Mucosa of gallbladder (tissue), 1 donor: ENCODE data around the gene ARHGAP22. TPM values are rescaled to one million over a fixed set of nuclear protein-coding genes. Genes with fewer than 3 reads are reported as not detected.

Experiments
- DNase-seq: peaks from one replicate; pipeline ENCODE4 v3.0.0-alpha.2; 2020; ENCODE audit warnings: low spot score
- total RNA-seq: library from RNA; stranded (reverse); gene quantifications from one replicate; pipeline ENCODE4 v1.2.1, GENCODE V29; 2021
- donor health status: DM: no; HTN: no; CAD: no.

Gene ARHGAP22
- total RNA-seq, 1 donor from 2014 or later: 8.8 TPM

DNA sequence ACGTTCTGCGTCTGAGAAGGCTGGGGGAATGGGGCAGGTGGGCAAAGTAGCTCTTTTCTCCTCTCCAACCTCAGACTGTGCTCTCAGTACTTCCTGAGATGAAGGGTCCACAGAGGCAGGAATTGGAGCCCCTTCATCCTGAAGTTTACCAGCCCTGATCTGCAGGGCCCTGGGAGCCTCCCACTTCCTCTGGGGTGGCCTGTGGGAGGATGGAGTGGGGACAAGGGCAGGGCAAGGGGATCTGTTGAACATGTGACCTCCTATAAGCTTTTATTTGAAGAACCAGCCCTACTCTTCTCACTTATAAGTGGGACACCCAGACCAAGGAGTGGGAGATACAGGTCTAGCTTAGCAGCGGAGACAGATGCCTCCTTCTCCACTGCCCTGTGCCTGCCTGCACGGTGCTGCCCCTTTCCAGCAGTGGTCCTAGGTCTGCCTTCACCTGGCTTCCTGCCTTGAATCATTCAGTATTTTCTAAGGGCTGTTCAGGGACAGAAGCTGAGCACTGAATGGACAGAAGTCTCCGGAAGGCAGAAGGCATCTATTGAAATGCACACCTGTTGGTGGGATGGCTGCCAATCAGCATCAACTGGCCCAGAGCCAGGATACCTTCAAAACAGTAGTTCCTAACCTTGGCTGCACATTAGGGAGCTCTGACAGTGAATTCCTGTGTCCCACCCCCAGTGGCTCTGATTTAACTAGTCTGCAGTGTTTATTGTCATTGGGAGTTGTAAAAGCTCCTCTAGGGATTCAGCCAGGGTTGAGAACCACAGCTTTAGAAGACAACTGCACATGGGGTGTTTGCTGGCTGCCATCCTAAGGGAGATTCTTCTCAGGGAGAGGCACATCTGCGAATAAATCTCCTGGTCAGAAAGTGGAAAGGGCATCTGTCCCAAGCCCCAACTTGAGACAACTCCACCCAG, 2.7 kb upstream of the ARHGAP22 start:
- DNase-seq: peak; percentile 9

DNA sequence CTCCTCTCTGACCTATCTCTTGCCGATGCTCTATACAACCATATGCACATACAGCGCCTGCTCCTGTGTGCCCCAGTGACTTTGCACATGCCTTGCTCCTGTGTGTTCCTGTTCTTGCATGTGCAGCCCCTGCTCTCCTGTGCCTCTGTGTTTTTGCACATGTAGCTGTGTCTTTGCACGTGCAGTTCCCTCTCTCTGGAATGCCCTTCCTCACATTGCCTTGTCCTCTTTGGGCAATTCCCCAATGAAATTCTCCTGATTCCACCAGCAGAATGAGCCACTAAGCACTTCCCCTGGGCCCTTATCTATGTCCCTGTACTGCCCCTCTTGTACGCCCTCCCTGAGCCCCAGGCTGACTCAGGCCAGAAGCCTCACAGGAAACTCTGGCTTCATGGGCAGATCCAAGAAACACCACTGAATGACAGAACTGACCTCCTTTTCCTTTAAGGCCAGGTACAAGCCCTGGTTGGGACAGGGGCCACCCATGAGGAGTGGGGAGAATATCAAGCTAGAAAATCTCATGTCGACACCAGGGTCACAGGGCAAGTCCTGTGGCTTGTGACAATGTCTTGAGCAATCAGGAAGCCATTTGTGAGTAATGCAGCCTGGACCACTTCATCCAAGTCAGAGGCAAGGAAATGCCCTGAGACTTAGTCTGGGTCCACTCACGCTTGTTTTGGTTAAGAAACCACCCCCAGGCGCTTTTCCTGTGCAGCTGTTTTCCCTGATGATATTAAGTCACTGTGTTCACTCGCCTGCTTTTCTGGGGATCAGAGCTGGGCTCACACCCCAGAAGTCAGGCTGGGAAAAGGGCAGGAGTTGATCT, 1.9 kb upstream of the ARHGAP22 start:
- DNase-seq: peak; percentile 37

DNA sequence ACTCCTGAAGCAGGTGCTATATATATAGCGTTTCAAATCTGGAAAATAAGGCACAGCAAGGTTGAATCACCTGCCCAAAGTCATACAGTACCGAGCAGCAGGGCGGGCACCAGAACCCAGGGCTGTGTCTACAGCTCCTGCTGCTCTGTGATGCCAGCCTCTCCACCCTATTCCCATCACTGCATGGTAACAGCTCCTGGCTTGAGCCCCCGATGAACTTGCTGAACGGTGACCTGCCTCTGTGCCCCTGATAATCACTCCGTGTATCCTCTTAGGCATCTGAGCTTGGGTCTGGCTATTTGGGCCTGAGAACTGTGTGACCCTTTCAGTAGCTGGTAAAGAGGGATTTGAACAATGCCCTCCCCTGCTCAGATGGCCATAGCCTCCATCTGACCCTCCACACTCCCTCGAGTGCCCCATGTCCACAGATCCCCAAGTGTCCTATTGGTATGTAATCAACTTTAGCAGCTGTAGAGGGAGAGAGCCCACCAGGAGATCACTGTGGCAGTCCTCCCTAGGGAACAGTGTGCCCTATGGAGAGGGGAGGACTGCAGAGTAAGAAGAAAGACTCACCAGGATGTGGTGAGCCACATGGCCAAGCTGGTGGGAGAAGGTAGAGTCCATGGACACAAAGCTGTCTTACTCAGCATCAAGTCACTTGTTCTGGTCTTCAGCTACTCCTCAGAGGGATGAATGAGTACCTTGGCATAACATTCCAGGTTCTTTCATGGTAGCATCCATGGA, 1.1 kb upstream of the ARHGAP22 start:
- DNase-seq: peak; percentile 6

DNA sequence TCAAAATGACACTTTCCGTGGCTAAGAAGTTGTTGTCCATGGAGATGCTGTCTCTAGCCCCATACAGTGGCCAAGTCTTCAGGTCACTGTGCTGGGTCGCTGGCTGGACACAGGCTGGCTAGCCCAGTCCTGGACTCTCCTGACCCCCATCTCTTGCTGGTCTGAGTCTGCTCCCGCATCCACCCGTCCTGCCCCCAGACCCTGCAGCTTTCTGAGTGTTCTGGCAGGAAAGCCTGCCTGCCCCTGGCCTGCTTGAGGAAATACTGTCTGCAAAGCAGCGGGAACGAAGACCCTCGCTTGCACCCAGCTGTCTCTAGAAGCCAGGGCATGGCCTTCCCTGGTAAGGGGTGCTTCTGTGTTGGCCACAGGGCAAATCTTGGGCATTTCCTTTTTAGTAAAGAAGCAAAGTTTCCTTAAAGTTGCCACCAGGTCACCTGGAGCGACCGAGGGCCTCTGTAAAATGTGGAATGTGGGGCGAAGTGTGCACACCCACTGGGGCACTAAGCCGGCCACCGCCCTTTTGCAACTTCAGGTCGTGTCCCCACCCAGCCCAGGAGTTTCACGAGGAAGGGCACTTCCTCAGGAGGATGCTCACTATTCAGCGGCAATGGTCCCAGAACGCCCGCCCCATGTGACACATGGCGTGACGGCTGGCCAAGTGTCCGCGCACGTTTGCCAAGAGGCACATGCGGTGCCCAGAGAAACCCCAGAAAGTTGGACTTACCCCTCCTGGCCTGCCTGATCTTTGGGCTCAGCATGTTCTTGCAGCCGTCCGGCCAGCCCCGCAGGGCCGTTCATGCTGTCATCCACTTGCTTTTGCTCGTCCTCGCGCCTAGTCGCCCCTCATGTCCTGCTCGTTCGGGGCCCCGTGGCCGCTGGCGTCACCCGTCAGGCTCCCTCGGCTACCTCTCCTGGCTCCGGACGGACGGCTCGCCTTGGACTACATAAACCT, 558 bp downstream of the ARHGAP22 start:
- no peak for DNase-seq

DNA sequence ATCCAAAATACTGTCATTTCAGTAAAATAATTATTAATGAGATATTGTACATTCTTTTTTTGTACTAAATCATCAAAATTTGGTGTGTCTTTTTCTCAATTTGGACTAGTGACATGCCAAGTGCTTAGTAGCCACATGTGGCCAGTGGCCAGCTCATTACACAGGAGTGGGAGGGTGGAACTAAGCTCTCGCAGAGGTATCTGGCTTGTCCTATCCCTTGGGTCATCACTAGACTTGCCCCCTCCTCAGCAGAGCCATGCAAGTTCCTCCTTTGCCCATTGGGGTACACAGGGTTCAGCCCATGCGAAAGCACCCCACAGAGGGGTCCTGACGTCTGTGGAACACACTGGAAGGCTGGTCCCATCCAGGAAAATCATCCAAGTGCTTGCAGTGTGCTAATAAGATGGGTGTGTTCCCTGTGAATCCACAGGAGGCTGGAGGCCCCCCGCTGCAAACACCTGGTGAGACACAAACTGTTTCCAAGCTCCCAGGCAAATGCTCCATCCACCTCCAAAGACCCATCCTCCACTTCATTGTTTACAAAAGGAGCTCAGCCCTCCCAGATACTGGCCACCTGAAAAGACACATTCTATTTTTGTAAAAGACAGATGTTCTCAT, 1.3 kb downstream of the ARHGAP22 start:
- peak; percentile 4 for DNase-seq

DNA sequence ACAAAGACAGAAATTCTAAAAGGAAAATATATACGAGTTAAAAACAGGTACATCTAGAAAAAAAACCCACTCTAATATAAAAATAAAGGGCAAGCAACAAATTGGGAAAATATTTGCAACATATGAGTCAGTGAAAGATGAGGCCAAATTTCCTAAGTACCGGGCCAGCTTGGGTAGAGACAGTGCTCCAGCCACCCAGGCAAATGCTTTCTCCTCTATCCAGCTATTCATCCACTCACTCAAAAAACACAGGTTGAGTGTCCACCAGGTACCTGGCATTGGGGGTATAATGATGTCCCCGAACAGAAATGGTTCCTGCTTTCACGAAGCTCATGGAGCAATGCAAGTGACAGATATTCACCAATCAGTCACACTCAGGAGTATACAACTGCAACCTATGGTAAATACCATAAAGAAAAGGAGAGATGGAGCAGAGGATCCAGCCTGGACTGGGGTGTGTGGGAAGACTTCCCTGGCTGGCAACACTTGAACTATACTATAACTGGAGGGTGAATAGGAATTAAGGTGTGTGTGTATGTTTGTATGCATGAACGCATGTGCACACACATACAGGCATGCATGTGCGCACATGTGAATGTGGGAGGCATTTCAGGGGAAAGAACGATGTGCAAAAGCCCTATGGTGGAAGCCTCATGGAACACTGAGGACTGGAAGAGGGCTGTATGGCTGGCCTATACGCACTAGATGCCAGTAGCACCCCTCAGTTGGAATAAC, 2.3 kb downstream of the ARHGAP22 start:
- DNase-seq: no peak

DNA sequence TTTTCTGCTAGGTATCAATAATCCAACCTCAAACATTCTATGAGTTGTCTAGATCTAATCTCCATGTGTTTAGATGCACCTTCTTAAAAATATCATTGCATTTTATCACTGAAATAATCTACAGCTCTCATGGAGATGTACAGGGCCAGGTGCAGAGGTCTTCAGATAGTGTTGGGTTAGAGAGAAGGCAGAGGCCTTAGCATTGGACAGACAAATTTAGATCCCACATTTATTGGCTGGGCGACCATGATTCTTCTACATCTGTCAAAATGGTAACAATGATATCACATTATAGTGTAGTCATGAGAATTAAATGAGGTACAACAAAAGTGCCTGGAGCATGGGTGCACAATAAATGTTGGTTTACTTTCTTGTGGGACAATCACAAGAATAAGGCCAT, 3.1 kb downstream of the ARHGAP22 start:
- peak; percentile 6 for DNase-seq

DNA sequence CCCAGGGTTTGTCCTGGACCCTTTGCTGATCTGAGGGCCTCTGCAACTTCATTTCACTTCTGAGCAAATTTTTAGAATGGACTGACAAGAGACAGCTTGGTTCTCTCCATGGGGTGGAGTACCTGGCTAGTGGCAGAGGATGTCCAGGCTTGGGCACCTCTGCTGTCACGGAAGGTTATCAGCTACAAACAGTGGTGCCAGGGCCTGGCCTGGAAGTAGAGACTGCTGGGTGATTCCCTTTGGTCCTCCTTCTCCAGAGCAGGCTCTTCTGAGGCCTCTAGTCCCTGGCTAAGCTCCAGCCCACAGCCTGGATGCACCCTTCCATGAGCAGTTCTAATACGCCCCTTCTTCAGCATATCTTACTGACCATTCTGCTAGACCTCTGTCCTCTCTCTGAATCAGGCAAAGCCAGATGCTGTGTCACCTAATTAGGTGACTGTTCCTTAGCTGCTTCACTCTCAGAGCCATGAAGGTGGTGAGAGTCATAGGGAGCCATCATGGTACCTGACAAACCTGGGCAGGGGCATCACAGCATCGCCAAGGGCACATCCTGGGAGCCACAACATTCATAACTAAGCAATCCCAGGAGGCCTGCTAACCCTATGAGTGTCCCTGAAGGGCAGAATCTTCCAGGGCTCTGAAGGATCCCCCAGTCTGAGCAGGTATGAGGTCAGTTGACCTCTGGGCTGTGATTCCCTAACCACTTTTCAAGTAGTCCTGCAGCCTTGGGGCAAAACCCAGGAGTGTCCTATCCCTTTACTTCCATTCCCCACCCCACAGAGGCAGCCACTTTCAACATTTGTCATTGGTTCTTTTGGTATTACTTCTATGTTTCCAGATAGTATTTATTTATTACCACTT, 4.0 kb downstream of the ARHGAP22 start:
- no peak for DNase-seq

DNA sequence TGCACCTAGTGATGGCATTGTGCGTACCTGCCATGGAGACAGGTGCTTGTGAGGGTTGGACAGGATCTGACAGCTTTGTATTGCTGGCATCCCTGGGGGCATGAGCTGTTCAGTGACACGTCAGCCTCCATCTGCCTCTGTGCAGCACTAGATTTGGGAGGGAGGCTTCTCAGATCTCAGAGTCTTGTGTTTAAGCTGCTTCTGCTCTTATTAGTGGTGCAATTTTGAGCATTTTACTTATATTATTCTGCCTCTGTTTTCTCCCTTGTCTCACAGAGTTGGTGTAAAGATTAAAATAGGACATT, 5.1 kb downstream of the ARHGAP22 start:
- no peak for DNase-seq

DNA sequence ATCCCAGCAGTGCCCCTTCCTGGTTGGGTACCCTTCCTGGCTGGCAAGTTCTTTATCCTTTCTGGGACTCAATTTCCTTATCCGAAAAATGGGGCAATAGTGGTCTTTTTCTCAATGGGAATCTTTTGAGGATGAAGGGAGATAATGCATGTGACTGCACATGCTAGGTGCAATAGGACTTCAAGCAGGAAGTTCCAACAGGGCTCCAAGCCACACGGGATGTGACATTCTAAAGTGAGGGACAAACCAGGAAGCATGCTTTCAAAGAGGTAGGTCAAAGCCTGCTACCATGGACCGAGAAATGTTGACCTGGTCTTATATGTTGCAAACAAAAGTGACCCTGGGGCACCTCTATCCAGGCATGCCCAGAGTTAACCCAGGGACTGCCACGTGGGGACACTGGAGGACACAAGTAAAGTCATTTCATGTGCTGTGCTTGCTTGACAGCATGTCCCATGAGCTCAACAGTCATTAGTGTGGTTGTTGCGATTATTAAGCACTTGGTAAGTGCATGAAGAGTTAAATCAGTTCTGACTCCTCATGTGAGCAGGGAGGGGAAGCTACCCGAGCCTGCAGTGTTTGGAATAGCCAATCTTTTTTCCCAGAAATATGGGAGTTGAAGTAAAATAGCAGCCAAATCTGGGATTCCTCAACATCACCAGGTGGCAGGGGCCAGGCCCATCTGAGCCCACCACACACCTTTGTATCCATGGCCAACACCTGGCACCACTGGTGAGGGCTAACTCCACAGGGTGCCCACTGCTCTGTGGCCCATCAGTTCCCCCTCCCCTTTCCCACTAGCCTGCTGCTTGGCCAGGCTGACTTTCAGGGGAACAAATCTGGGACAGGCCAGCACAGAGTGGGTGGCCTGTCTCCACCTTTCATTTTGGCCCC, 5.7 kb downstream of the ARHGAP22 start:
- no peak for DNase-seq

DNA sequence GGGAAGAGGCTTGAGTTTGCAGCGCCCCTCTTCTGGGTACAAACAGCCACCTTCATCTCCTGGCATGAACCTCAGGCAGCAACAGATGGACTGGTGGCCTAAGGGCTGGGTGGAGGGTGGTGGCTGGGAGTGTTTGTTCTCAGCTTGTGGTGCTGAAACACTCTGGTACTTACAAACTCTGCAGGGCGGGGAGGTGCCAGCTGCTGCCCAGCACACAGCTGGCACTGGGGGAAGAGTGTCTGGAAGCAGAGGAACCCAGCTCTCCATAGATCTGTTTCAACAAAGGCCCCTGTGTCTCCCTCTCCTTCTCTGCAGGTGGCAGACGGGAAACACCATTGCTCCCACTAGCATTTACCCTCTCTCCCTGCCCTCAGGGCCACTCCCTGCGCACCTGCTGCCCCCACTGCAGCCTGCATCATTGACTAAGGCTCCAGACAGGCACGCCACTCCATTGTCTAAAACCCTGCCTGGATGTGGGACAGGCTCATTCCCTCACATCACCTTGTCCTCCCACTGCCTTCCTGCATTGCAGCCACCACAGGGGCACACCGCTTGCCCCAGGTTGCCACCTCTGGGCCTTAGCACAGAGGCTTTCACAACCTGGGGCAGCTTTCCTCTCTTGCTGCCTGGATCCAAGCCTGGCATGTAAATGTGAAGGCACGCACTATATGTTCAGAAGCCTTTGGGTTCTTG, 6.5 kb downstream of the ARHGAP22 start:
- no peak for DNase-seq

DNA sequence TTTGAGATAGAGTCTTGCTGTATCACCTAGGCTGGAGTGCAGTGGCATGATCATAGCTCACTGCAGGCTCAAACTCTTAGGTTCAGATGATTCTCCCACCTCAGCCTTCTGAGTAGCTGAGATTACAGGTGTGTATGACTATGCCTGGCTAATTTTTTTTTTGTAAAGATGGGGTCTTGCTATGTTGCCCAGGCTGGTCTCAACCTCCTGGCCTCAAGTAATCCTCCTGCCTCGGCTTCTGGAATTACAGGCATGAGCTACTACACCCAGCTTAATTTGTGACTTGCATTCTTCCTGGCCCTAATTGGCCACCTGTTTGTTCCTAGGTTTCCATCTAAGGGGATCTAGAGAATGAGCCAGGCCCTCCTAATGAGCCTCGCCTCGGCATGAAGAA, 9.3 kb downstream of the ARHGAP22 start:
- DNase-seq: no peak

DNA sequence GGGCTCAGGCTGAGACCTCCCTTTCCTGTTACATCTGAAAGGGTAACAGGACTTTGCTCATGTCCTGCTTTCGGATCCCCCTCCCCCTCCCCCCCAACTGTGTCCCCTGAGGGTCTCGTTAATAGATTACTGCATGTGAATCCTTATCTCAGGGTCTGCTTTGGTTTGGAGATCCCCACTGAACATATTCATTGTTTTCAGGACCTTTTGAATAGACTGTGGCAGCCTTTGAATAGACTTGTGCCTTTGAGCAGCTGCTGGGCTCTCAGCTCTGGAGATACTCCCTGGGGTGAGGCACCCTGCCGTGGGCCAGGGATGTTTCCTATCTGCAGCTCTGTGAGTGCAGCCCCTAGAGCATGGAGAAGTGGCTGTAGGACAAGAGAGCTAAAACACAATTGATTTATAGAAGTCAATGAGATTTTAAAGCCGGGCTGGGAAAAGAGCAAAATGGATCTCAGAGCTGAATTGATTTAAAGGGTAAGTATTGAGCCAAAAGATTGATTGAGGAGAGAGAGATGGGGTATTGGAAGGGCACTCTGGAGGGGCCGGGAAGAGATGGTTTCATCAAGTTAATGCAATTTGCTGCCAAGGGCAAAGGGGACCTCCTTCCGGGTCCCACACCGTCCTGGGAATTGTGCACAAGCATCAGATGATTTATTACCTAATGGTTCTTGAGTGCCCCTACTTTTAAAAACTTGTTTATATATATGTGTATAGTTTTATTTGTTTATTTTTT, 9.9 kb downstream of the ARHGAP22 start:
- DNase-seq: no peak

DNA sequence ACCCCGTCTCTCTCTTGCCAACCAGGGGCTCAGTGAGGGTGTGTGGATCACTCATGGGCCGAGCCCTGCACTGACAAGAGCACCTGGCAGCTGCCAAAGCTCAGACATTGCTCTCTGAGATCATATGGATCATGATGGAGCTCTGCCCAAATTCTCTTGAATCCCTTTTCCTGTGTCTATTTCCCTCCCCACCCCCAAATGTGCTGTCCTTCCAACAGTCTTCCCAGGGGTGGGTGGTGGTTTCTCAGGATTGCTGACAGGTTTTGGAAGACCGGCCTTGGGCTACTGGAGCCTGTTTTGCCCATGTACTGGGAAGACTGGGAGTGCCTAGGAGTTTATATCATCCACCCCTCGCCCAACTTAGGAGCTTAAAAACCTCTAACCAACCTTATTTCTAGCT, 10.5 kb downstream of the ARHGAP22 start:
- no peak for DNase-seq

DNA sequence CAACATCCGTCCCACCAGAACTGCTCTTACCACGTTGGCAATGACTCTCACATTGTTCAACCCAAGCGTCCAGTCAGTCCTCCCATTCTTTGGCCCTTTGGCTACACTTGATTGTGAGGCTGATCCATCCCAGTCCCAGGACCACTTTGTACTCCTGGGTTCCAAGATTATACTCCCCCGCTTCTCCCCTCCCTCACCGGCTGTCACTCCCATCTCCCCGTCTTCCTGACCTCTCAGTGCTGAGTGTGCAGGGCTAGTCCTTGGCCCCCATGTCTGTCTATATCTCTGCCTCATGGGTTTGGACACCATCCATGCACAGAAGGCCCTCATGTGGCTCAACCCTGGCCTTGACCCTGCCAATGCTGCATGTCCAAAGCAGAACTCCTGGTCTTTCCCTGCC, 12.5 kb downstream of the ARHGAP22 start:
- no peak for DNase-seq

DNA sequence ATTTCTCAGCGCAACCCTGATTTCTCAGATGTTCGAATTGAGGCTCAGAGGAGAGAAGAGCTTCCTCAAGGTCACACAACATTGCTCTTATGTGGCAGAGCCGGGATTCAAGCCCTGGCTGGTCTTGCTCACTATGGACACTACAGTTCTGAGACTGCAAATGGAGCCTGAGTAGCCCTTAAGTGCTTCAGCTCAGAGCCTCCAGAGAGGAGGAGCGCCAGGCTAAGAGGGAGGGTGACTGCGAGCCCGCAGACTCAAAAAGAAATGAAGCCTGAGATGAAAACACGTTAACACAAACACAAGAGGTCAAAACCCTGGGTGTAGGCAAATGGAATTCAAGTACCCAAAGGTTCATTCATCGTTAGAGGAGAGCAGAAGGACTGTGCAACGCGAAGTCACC, 13.9 kb downstream of the ARHGAP22 start:
- DNase-seq: no peak

DNA sequence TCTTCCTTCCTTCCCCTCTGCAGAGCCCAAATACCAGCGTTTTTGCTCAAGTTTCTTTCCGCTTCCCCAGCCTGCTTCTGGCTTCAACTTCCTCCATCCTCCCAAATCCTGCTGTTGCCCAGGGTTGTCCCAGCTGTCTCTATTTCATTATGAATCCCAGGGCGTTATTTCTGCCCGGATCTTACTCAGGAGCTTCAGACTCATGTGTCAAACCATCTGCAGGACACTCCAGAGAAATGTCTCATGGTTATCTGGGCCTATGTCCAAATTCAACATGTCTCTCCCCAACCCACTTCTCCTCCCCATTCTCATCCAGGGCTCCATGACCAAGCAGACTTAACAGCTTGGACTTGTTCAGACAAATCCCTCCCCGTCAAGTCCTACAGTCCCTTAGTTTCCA, 15.6 kb downstream of the ARHGAP22 start:
- no peak for DNase-seq
